Measurements from ENCODE around the gene TMEM106C.
A peak's percentile ranks its signal among the peaks of the same experiment; 100 is the strongest.

The TMEM106C gene

GRCh38 chr12:47997321-47997720 is 33.9 kb downstream of the TMEM106C start:
- no peak for FAIRE-seq

DNA sequence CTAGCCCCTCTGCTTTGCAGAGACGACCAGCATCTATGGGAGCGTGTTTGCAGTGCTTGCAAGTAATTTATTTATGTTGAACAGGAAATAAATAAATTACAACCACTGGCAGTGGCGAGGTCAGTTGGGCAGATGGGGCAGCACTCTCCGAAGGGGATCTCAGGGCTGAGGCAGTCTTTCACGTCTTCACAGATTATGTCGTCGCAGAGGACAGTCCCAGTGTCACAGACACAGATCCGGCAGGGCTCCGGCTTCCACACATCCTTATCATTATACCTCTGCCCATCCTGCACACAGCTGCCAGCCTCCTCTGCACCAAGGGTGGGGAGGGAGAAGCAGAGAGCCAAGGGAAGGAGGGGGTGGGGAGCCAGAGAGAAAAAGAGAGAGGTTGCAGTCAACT is 36.4 kb downstream of the TMEM106C start:
- FAIRE-seq: no peak

DNA sequence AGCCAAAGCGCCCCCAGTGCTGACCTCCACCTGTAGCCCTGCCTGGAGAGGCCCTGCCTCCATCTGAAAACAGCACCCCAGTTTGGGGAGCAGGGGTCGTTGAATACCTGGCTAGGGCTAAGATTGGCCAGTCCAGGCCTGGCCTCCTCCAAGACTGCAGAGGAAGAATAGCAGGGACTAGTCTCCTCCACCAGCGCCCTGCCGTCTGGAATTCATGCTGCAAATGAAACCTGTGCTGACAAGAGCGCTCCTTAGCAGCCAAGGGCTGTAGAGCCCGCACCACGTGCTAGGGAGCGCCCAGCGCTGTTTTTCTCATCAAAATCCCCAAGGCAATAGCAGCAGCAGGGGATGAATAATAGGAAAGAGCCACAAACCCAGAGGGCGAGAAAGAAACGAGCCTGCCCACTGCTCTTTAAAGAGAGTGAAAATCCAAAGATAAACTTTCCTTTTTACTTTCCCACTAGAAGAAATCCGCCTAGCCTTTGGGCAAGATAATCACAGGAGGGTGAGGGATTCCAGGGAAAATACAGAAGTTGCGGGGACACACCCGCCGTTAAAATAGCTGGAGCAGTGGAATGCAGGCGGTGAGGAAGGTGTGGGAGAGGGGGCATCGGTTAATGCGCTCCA is 37.6 kb downstream of the TMEM106C start:
- FAIRE-seq: peak; percentile 61

DNA sequence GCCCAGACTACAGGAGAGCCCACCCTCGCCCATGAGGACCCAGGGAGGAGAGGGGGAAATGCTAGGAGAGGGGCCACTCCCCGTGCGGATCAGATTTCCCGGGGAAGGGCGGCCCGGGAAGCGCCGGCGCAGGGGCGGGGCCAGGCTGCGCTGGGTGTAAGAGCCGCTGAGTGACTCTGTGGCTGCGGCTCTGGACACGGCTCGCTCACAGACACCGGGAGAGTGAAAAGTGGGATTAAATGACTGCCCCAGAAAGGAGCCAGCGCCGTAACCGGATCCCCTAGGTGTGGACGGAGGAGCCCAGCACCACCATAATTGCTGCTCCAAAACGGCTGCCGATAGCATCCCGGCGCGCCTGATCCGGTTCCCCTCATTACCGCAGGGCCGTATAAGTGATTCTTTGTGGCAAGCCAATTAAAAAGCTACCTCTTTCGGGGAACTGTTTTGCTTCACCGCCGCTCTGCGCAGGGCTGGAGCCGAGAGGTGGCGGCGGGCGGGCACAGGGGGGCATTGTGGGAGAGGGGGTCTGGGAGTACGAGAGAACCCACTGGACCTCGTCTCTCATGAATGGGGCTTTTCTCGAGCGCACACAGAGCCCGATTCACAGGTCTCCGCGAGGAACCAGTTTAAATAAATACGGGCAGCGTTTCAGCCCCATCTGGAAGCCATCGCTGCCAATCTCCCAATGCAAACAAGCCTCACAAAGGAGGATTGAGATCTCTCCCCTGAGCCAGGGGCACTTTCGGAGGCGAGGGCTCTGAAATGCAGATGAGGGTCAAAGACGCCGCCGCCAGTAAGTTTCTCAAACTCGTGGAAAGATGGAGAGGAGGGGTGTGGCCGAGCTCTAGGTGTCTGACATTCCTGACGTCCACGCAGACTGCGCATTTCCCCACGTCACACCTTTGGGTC is 38.4 kb downstream of the TMEM106C start:
- peak; percentile 63 for FAIRE-seq

DNA sequence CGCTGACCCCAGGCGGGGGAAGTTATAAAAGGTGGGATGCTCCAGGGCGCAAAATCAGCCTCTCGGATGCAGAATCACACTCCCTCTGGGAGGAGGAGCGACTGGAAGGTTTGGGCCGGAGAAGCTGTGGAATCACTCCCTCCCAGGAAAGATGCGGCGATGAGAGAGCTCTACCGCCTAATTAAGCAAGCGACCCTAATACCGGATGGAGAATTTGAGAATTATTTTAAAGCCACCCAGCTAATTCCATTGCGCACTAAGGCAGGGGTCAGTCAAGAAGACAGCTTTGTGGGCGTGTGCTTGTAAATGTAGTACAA is 39.0 kb downstream of the TMEM106C start:
- FAIRE-seq: peak; percentile 46

DNA sequence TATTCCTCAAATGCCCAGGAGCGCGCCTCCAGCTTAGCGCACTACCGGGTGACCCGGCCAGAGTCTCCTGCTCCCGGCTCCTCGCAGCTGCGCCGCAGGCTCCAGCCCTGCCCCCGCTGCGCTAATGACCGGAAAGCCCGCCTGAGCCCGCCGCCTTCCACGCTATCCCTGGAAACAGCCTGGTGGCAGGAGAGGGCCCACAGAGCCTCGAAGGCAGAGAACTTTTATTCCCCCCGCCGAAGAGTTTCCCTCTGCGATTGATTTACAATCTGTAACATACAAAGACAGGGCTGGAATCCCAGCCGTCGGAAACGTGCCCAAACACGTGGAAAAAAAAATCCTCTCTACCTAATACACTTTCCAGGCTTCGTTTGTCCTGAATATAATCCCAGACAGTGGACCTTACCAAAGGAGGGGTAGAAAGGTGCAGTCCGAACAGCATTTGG is 39.4 kb downstream of the TMEM106C start:
- FAIRE-seq: no peak

GRCh38 chr12:48003226-48004052 is 40.0 kb downstream of the TMEM106C start:
- no peak for FAIRE-seq

GRCh38 chr12:48004053-48004941 is 40.9 kb downstream of the TMEM106C start, which contains the start of gene COL2A1:
Gene COL2A1 (minus strand): TSS chr12:48004476. CDS start chr12:48004321, 155 bp downstream.
- FAIRE-seq: no peak

GRCh38 chr12:48005001-48005749 is 41.8 kb downstream of the TMEM106C start:
- no peak for FAIRE-seq

DNA sequence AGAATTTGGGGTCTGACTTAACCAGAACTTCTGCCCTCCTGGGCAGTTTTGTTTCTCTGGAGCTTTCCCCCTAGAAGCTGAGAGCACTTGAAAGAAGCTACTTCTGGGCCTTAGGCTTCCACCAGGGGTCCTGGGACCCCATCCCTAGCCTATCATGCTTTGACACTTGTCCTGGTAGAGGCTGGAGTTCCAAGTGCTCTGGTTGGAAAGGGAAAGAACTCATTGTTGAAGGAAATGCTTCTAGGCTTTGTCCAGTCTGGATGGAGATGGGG is 42.3 kb downstream of the TMEM106C start:
- no peak for FAIRE-seq

- FAIRE-seq: no peak
Observed at GRCh38 chr12:48007206-48007605, 43.8 kb downstream of the TMEM106C start.

DNA sequence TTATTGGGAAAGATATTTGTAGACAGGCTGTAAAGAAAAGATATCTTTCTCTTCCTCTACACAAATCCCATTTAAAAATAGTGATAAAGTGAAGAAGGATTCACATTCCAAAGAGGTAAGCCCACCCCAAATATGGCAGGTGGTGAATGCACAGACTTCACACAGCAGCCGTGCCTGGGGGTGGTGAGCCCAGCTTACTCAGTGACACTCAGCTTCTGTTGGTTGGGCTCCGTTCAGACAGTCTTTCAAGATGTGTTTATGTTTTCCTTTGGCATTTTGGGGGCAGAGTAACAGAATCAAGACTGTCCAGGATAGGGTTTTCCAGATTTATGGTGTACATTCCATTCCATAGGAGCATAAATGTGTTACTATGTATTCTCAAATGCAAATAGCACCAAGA is 45.0 kb downstream of the TMEM106C start:
- no peak for FAIRE-seq

DNA sequence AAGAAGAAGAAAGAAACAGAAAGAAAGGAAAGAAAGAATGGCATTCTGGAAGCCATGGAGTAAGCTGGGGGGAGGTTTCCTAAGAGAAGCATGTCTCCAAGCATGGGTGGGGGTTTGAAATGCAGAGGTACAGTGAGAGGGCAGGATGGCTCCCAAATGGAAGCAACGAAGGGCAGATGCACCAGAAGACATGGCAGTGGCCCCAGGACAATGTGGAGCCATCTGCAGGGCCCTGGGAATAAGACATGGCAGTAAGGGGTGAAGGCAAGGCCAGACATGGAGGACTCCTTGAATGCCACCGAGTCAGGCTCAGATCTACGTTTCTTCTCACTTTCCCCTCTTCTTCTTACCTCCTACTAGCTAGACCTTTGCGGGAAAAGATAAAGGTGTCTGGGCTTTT is 45.6 kb downstream of the TMEM106C start:
- FAIRE-seq: no peak

GRCh38 chr12:48009471-48009870 is 46.1 kb downstream of the TMEM106C start:
- no peak for FAIRE-seq

GRCh38 chr12:48010366-48010970 is 47.1 kb downstream of the TMEM106C start:
- FAIRE-seq: no peak

DNA sequence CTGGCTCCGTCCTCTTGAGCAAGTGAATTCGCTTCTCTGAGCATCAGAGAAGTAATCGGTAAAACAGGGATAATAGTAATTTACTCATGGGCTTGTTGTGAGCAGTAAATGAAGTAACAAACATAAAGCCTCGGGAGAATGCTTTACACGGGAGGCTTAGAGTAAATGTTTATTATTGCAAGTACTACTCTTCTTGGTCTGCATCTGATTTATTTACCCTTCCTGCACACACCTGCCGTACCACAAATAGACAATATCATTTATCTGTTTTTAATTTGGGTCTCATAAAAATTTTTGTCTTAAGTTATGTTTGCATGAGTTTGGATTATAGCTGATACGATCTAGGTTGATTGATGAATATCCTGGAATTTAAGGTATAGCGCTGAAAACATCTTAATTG is 48.7 kb downstream of the TMEM106C start:
- FAIRE-seq: no peak

GRCh38 chr12:48013287-48013686 is 49.9 kb downstream of the TMEM106C start:
- no peak for FAIRE-seq

GRCh38 chr12:48015129-48015528 is 51.7 kb downstream of the TMEM106C start:
- FAIRE-seq: no peak

DNA sequence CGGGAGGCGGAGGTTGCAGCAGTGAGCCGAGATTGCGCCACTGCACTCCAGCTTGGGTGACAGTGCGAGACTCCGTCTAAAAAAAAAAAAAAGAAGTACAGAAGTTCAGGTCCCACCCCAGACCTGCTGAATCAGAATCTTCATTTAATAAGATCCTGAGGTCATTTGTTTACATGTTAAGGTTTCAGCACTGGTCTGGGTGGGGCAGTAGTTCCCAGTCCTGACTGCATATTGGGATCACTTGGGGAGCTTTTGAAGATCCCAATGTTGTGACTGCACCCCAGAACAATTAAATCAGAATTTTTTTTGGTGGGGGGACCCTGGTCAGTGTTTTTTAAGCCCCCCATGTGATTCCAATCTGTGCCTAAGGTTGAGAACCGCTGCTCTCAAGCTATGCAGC is 52.6 kb downstream of the TMEM106C start:
- FAIRE-seq: no peak

DNA sequence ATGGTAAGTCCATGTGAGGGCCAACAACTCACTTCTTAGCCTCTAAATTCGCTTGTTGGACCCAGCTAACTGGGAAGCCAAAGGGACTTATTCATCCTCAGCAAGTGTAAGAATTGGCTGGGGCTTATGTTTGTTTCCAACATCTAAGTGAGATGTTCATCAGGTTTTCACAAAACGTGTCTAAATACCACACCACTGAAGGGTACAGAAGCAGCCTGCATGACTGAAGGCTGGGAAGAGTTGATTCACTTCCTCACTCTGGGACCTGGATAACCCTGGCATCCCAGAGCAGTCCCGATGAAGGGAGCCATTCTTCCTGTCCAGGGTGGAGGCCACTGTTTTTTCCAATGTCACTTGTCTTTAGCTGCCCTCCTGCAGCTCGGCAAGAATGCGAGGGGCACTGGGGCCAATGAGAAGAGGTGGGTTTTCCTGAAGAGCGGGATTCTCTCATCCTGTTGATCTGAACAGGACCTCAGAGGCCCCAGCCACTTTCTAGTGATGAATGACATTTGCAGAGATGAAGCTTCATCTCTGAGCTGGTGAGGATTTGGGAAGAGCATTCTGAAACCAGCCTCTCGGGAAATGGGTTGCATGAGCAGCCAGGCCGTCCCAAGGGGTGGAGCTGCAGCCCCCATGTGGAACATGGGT is 53.1 kb downstream of the TMEM106C start:
- no peak for FAIRE-seq

DNA sequence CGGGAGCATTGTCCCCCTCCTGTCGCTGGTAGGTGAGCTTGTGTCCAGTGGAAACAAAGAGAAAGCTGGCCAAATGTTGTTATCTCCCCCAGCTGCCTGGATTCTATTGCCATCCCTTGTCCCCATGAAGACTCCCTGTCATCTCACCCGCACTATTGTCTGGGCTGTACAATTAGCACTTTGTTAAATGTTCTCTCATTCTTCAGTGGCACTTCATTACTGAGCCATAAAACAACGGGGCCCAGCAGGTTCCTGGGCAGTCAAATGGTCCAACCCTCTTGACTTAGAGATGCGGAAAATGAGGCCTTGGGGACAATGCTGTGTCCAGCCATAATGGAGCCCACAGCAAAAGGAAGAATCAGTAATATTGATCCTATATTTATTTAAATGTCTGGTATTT is 54.1 kb downstream of the TMEM106C start:
- no peak for FAIRE-seq

All from A204.1 (cell line).